Breast epithelium (tissue), 3 donors: ENCODE data around the gene AK5.

Source experiments
- POLR2AphosphoS5 ChIP-seq, 3 donors: sonication (generic); formaldehyde crosslinking; IDR thresholded peaks; one replicate each; pipeline ENCODE4 v1.6.1; 2017; ENCODE audit warnings: antibody characterized with exemption in 3 of 3
- TF ChIP-seq, protein P1 (sequence below), 3 donors: fragments of 450-650 bp; IDR thresholded peaks; one replicate each; pipeline ENCODE4 v1.5.1; 2016 to 2017; ENCODE audit warnings: antibody characterized with exemption in 3 of 3, mild to moderate bottlenecking in 3 of 3, moderate library complexity in 3 of 3

DNA sequence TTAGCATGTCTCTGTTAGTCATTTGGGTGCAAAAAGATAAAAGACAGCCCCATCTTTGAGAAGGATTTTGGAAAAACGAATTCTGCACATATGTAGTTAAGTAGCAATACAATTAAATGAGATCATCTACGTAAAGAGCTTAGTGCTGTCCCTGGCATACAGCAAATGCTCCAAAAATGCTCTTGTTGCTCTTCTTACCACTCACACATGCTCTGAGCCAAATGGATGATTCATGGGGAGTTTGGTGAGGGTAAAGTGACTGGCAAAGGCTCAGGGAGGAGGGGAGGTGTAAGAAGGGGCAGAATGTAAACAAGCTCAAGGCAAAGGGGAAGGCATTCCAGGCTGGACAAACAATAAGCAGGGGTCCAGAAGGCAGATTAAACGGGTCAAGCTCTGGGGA is 191.9 kb downstream of the AK5 start:
- TF ChIP-seq, protein P1, sequence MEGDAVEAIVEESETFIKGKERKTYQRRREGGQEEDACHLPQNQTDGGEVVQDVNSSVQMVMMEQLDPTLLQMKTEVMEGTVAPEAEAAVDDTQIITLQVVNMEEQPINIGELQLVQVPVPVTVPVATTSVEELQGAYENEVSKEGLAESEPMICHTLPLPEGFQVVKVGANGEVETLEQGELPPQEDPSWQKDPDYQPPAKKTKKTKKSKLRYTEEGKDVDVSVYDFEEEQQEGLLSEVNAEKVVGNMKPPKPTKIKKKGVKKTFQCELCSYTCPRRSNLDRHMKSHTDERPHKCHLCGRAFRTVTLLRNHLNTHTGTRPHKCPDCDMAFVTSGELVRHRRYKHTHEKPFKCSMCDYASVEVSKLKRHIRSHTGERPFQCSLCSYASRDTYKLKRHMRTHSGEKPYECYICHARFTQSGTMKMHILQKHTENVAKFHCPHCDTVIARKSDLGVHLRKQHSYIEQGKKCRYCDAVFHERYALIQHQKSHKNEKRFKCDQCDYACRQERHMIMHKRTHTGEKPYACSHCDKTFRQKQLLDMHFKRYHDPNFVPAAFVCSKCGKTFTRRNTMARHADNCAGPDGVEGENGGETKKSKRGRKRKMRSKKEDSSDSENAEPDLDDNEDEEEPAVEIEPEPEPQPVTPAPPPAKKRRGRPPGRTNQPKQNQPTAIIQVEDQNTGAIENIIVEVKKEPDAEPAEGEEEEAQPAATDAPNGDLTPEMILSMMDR (IDR thresholded peaks at IDR 0.05), result no peak
- no peak for TF ChIP-seq POLR2AphosphoS5 (IDR thresholded peaks at IDR 0.05)
